BJ (cell line): ENCODE data around the gene CISTR. TPM values are rescaled to one million over a fixed set of nuclear protein-coding genes. Genes with fewer than 3 reads are reported as not detected.
"Not testable (repeated sequence)": the region's sequence is repeated elsewhere in the genome, so short reads cannot be mapped to it uniquely, and the experiment has no call there.

Experiments
- CTCF ChIA-PET: fragments of 350-600 bp; formaldehyde crosslinking; extraction: SDS; loops from one replicate; lab custom pipeline; 2021; ENCODE audit warnings: antibody characterized with exemption, inconsistent platforms; lab: Yijun Ruan, JAX
- POLR2A ChIA-PET: fragments of 300-600 bp; sonication (Branson Sonifier 250); formaldehyde crosslinking; extraction: SDS; loops from one replicate; lab custom pipeline; 2021; ENCODE audit warnings: antibody characterized with exemption; lab: Charles Lee
- DNase-seq: peaks from one replicate; pipeline ENCODE4 v3.0.0-alpha.2; 2011; ENCODE audit warnings: low read depth
- H3K27me3 ChIP-seq: 2 replicates; pipeline ENCODE4 v1.6.0; 2011; ENCODE audit warnings: low read length; ENCODE audit not compliant: control insufficient read depth, insufficient read depth
- H3K36me3 ChIP-seq: 2 replicates; pipeline ENCODE4 v1.5.1; 2011; ENCODE audit warnings: low read length; ENCODE audit not compliant: control insufficient read depth, insufficient read depth
- H3K4me3 ChIP-seq: 2 replicates; pipeline ENCODE4 v1.5.1; 2011; ENCODE audit warnings: low read depth, mild to moderate bottlenecking, control low read depth, low read length
- polyA plus RNA-seq: library from polyadenylated mRNA; depleted of rRNA; stranded (reverse); fragments of >200 nt; gene quantifications from 2 replicates; pipeline ENCODE4 v1.2.3, GENCODE V29; 2011
- TF ChIP-seq, protein P1 (sequence below): IDR thresholded peaks from 2 replicates; pipeline ENCODE4 v1.5.1; 2011; ENCODE audit warnings: low read depth, mild to moderate bottlenecking, control low read depth, inconsistent platforms, low read length, moderate library complexity; ENCODE audit not compliant: insufficient read depth

CISTR gene
- polyA plus RNA-seq, 1 experiment, result not detected

DNA sequence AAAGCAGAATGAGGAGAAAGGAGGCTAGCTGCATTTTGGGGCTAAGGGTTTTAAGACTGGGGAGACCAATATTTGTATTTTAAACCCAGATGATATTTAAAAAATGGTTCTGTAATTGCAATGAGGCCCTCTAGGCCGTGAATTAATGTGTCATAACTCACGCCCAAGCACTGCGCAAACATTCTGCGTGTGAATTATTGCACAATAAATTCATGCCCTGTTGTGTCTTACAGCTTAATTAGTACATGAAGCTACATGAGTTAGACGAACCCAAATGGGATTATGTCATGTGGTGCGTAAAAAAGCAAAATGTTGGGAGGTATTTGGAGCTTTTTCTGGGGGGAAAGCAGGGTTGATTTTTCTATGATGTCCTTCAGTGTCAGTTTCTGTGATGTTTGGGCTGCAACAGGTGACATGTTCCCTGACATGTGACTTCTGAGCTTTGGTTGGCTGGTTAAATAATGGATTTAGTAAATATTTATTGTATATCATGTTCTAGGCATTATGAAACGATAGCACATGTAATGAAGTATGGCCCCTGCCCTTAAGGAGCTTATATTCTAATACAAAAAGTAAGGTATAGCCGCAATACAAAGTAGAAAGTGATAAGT lies 30.4 kb upstream of the CISTR start:
- TF ChIP-seq, protein P1, sequence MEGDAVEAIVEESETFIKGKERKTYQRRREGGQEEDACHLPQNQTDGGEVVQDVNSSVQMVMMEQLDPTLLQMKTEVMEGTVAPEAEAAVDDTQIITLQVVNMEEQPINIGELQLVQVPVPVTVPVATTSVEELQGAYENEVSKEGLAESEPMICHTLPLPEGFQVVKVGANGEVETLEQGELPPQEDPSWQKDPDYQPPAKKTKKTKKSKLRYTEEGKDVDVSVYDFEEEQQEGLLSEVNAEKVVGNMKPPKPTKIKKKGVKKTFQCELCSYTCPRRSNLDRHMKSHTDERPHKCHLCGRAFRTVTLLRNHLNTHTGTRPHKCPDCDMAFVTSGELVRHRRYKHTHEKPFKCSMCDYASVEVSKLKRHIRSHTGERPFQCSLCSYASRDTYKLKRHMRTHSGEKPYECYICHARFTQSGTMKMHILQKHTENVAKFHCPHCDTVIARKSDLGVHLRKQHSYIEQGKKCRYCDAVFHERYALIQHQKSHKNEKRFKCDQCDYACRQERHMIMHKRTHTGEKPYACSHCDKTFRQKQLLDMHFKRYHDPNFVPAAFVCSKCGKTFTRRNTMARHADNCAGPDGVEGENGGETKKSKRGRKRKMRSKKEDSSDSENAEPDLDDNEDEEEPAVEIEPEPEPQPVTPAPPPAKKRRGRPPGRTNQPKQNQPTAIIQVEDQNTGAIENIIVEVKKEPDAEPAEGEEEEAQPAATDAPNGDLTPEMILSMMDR, result no peak
- Histone ChIP-seq H3K4me3 (no peak overlapping the region), H3K27me3 (peaks cover 6% of the 10 kb centered on the region), H3K36me3 (no peaks in the 10 kb centered on the region)
- CTCF ChIA-PET, result interaction anchor here (0.6 to 1.5 kb wide), 7 partner anchors 11 to 457 kb away, joined by 3 to 4 read pairs (median 3); no protein-coding TSS in a partner anchor
- DNase-seq, result no peak
- POLR2A ChIA-PET, result no interaction called here

DNA sequence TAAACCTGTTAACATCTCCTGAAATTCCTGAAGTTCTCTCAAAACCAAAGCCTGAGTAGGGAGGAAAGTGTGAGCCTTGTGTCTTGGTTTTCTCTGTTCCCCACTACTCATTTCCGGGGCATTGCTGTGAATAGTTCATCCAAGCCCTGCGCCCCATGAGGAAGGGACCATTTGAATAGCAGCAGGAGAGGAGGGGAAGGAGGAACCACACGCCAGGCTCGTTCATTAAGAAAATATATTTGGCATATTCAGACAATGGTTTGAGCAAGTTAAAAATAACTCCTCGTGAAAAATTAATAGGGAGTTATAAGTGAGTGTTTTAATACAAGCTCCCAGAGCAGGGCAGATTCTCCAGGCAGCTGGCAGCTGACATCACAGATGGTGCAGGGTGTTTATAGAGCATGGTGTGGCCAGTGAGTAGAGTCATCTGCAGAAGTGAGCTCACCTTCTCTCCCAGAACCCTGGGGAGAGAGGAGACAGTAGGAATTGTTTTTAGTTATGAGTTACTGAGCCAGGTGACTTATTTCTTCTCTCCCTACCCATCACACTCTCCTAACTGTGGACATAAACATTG lies 29.5 kb upstream of the CISTR start:
- no peak overlapping the region for H3K4me3 ChIP-seq
- no peak for DNase-seq
- ChIA-PET POLR2A (no interaction called here), CTCF (interaction anchor here (0.6 to 1.5 kb wide), 6 partner anchors 12 to 77 kb away, joined by 3 to 4 read pairs (median 3); no protein-coding TSS in a partner anchor)
- no peaks in the 10 kb centered on the region for H3K36me3 ChIP-seq
- H3K27me3 ChIP-seq, result peaks cover 4% of the 10 kb centered on the region
- TF ChIP-seq, protein P1, result no peak

DNA sequence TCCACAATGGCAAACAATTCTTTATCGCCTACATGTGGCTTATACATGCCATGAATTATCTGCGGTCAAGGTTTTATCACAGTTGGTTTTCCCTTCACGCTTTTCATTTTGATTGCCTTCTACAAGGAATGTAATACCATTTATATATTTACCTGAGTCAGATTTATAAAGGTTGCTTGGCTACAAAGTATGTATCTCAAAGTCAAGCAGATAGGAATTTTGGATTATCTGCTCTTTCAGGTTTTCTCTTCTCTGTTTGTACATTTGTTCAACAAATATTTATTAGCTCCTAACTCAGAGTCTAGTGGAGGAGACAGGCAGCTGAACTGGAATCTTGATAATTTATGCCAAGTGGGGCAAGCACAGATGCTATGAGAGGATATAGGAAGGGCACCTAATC lies 28.5 kb upstream of the CISTR start:
- no peak overlapping the region for H3K4me3 ChIP-seq
- H3K27me3 ChIP-seq, result peaks cover 2% of the 10 kb centered on the region
- CTCF ChIA-PET, result interaction anchor here (1.0 kb wide), 1 partner anchor 24 kb away, joined by 3 read pairs; no protein-coding TSS in a partner anchor
- H3K36me3 ChIP-seq, result no peaks in the 10 kb centered on the region
- TF ChIP-seq, protein P1, result no peak
- POLR2A ChIA-PET, result no interaction called here
- no peak for DNase-seq

DNA sequence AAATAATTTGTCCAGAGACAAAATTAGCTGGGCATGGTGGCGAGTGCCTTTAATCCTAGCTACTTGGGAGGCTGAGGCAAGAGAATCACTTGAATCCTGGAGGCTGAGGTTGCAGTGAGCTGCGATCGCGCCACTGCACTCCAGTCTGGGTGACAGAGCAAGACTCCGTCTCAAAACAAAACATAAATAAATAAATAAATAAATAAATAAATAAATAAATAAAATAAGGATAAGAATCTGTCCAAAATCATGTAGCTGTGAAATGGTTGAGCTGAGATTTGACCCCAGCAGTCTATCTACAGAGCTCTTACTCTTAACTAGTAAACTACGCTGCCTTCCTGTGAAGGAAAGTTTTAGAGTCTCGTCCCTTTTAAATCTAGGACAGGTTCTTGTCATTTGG lies 27.9 kb upstream of the CISTR start:
- H3K27me3 ChIP-seq, DNase-seq, H3K36me3 ChIP-seq, H3K4me3 ChIP-seq, POLR2A ChIA-PET: not testable (repeated sequence)
- CTCF ChIA-PET, result interaction anchor here (1.0 to 1.1 kb wide), 2 partner anchors 13 to 25 kb away, joined by 3 read pairs; no protein-coding TSS in a partner anchor

DNA sequence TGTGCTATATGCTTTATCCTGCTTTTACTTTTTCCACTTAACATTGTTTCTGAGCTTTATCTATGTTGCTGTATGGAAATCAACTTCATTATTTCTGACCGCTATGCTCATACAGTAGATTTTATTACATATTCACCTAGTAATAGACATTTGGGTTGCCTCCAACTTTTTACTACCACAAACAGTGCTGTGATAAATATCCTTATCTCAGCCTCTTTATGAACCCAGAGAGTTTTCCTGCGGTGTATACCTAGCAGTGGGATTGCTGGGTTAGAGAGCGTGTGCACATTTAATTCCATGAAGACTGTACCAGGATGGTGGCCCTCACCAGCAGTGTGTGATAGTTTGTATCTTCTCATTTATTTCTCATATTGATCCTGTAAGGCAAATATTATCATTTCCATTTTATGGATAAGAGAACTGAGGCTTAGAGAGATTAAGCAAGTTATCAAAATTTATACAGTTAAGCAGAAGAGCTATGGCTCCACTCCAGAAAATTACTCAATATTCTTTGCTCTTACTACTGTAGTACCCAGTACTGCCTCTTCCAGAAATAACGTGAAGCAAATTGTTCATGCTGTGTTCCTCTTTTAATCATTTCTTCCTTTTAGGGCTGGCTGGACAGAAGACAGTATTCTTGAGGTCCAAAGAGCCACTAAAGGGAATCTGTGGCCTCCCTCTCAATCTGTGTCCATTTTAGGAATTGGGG lies 26.3 kb upstream of the CISTR start:
- TF ChIP-seq, protein P1, result no peak
- Histone ChIP-seq H3K4me3 (no peak overlapping the region), H3K36me3 (no peaks in the 10 kb centered on the region), H3K27me3 (peaks cover 2% of the 10 kb centered on the region; the same call in 1 of the 2 replicates)
- ChIA-PET POLR2A (no interaction called here), CTCF (interaction anchor here (0.6 to 1.3 kb wide), 3 partner anchors 9 to 171 kb away, joined by 3 read pairs; no protein-coding TSS in a partner anchor)
- DNase-seq, result no peak
